ENCODE data around the gene C1QTNF9.
"Not testable (repeated sequence)": the region's sequence is repeated elsewhere in the genome, so short reads cannot be mapped to it uniquely, and the experiment has no call there.

GRCh38 chr13:24366315-24366714 is 56.9 kb downstream of the C1QTNF9 start:
- TF ChIP-seq POLR2A (IDR thresholded peaks at IDR 0.05; ENCODE audit: low read length); GATA1 (IDR thresholded peaks at IDR 0.05; ENCODE audit: low read depth, low read length): not testable (repeated sequence)
